Caco-2 (cell line): ENCODE results near the gene MYO19. TPM values are rescaled to one million over a fixed set of nuclear protein-coding genes. Genes with fewer than 3 reads are reported as not detected.
A peak's percentile ranks its signal among the peaks of the same experiment; 100 is the strongest.

Source experiments
- BruUV-seq: library from RNA; stranded (reverse); fragments of 400-500 nt; replicated peaks from 2 replicates; lab custom pipeline; 2021; lab: Mats Ljungman, UMichigan
- CTCF ChIA-PET: fragments of 300-600 bp; sonication (Branson Sonifier 250); formaldehyde crosslinking; loops from one replicate; lab custom pipeline; 2022; ENCODE audit warnings: antibody characterized with exemption; lab: Charles Lee
- POLR2A ChIA-PET: fragments of 300-600 bp; sonication (Branson Sonifier 250); formaldehyde crosslinking; loops from one replicate; lab custom pipeline; 2022; ENCODE audit warnings: antibody characterized with exemption; lab: Charles Lee
- DNase-seq, 2 experiments: peaks; one replicate each; pipeline versions ENCODE4 v3.0.0 to v3.0.0-alpha.2; 2020 to 2022
- H3K27me3 ChIP-seq: replicated peaks from 2 replicates; pipeline ENCODE4 v1.6.0; 2011; ENCODE audit warnings: low read length; ENCODE audit not compliant: control insufficient read depth, insufficient read depth
- H3K36me3 ChIP-seq: 2 replicates; pipeline ENCODE4 v1.5.1; 2011; ENCODE audit warnings: low read length; ENCODE audit not compliant: control insufficient read depth, insufficient read depth
- H3K4me1 ChIP-seq: fragments of 250-450 bp; sonication (Bioruptor Pico); 2 replicates; pipeline ENCODE4 v1.5.1; 2020; ENCODE audit warnings: mild to moderate bottlenecking
- H3K4me3 ChIP-seq: 2 replicates; pipeline ENCODE4 v1.5.1; 2011; ENCODE audit warnings: low read depth, mild to moderate bottlenecking, control low read depth, low read length
- H3K9me3 ChIP-seq: fragments of 250-450 bp; sonication (Bioruptor Pico); 2 replicates; pipeline ENCODE4 v1.5.1; 2020; ENCODE audit warnings: mild to moderate bottlenecking, moderate library complexity
- H3K27ac Mint-ChIP-seq: one replicate; pipeline ENCODE4 v1.8.0; 2022; ENCODE audit warnings: mixed read lengths; ENCODE audit not compliant: unreplicated experiment
- H3K27me3 Mint-ChIP-seq: one replicate; pipeline ENCODE4 v1.8.0; 2022; ENCODE audit warnings: mixed read lengths; ENCODE audit not compliant: insufficient read depth, unreplicated experiment
- H3K36me3 Mint-ChIP-seq: one replicate; pipeline ENCODE4 v1.8.0; 2022; ENCODE audit warnings: mild to moderate bottlenecking, mixed read lengths; ENCODE audit not compliant: insufficient read depth, unreplicated experiment
- H3K4me1 Mint-ChIP-seq: one replicate; pipeline ENCODE4 v1.8.0; 2022; ENCODE audit warnings: low read depth, mixed read lengths; ENCODE audit not compliant: unreplicated experiment
- H3K4me3 Mint-ChIP-seq: one replicate; pipeline ENCODE4 v1.8.0; 2022; ENCODE audit warnings: mild to moderate bottlenecking, moderate library complexity, mixed read lengths; ENCODE audit not compliant: unreplicated experiment
- H3K9me3 Mint-ChIP-seq: one replicate; pipeline ENCODE4 v1.8.0; 2022; ENCODE audit warnings: mixed read lengths; ENCODE audit not compliant: unreplicated experiment
- intact Hi-C: fragments of 100-400 bp; cut with micrococcal nuclease; formaldehyde crosslinking; loops from one replicate; pipeline ENCODE4 v1.10.0; 2022; ENCODE audit not compliant: unreplicated experiment
- total RNA-seq: library from RNA; stranded (reverse); gene quantifications from 2 replicates; pipeline ENCODE4 v1.2.3, GENCODE V29; 2022
- TF ChIP-seq, protein P1 (sequence below), 2 experiments: fragments of 200-600 bp in 1 of 2; IDR thresholded peaks; 1 replicate in 1 of 2; 2 replicates in 1 of 2; pipeline versions ENCODE4 v1.5.1 to v1.8.0; 2011 to 2022; ENCODE audit warnings: antibody characterized with exemption in 1 of 2, control low read depth in 1 of 2, inconsistent platforms in 1 of 2, low read depth in 1 of 2, low read length in 1 of 2, mild to moderate bottlenecking in 1 of 2, moderate library complexity in 1 of 2; ENCODE audit not compliant: insufficient read depth in 1 of 2, severe bottlenecking in 1 of 2, unreplicated experiment in 1 of 2

MYO19 gene
- total RNA-seq, 1 experiment from 2014 or later = 153 TPM

DNA sequence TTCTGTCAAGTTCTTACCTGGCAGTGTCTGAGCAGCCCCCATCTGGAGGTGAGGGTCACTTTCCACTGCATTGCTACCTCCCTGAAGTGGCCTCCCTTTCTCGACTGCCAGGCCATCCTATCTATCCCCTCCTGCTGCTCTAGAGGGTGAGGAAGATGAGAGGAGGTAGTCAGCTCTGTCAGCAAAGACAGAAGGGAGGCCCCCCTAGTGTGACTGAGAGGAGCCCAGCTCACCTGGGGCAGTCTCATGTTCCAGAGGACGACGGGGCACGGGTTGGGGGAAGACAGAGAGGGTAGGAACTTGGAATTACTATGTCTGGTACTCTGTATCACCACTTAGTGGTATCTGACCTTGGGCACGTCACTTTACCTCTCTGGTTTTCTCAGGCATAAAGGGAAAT lies 22.0 kb downstream of the MYO19 start:
- Mint-ChIP-seq H3K4me1 (no peaks in the 10 kb centered on the region), H3K4me3 (no peak overlapping the region), H3K27ac (no peak overlapping the region), H3K36me3 (peaks cover 85% of the 10 kb centered on the region), H3K27me3 (no peaks in the 10 kb centered on the region), H3K9me3 (no peaks in the 10 kb centered on the region)
- no peak for DNase-seq
- no TSS peak for BruUV-seq
- TF ChIP-seq, protein P1, sequence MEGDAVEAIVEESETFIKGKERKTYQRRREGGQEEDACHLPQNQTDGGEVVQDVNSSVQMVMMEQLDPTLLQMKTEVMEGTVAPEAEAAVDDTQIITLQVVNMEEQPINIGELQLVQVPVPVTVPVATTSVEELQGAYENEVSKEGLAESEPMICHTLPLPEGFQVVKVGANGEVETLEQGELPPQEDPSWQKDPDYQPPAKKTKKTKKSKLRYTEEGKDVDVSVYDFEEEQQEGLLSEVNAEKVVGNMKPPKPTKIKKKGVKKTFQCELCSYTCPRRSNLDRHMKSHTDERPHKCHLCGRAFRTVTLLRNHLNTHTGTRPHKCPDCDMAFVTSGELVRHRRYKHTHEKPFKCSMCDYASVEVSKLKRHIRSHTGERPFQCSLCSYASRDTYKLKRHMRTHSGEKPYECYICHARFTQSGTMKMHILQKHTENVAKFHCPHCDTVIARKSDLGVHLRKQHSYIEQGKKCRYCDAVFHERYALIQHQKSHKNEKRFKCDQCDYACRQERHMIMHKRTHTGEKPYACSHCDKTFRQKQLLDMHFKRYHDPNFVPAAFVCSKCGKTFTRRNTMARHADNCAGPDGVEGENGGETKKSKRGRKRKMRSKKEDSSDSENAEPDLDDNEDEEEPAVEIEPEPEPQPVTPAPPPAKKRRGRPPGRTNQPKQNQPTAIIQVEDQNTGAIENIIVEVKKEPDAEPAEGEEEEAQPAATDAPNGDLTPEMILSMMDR (IDR thresholded peaks at IDR 0.05; ENCODE audit: insufficient read depth in 1 of 2, low read depth in 1 of 2, low read length in 1 of 2, severe bottlenecking in 1 of 2, unreplicated experiment in 1 of 2) = no peak
- ChIA-PET CTCF (no interaction called here), POLR2A (no interaction called here)
- no peak overlapping the region for H3K4me3 ChIP-seq
- H3K9me3 ChIP-seq = no peaks in the 10 kb centered on the region
- no peaks in the 10 kb centered on the region for H3K4me1 ChIP-seq
- H3K36me3 ChIP-seq = peaks cover 1% of the 10 kb centered on the region
- intact Hi-C loops = no loop called here
- H3K27me3 ChIP-seq = no peaks in the 10 kb centered on the region

DNA sequence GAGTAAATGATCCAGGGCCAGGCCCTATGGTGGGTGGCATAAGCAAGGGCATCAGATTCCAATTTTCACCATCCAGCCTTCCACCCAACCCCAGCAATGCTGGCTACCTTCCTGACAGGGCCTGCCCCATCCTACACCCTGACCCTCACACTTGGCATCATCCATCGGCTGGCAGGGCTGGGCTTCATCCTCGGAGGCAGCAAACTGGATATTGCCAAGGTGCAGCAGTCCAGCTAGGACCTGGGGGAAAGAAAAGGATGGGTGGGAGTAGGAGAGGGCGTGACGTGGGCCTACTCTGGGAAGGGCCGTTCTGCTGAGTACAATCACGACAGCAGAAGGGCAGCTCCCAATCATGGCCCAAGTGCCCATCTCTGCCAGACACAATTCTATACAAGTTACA lies 23.5 kb downstream of the MYO19 start:
- BruUV-seq = no TSS peak
- peaks cover 1% of the 10 kb centered on the region for H3K36me3 ChIP-seq

DNA sequence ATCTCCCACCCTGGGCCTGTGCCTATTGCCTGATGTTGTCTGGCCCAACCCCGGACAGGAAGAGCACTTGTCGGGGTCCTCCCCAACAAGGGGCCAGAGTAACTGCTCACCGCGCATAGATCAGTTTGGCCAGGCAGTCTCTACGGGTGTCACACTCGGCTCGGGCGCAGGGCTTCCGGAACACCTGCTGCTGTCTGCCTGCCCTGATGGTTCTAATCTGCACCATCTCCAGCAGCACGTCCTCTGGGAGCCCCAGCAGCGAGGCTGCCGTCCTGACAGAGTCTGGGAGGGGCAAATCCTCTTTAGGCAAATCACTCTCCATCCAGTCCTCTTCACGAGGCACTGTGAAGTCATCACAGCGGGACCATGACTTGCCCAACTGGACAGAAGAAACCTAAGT lies 24.0 kb downstream of the MYO19 start:
- H3K27ac Mint-ChIP-seq = peak overlapping the region; percentile 35
- peaks cover 1% of the 10 kb centered on the region for H3K36me3 ChIP-seq
- H3K4me1 Mint-ChIP-seq = no peaks in the 10 kb centered on the region
- no peaks in the 10 kb centered on the region for H3K9me3 Mint-ChIP-seq
- H3K27me3 ChIP-seq = no peaks in the 10 kb centered on the region
- intact Hi-C loops = no loop called here
- H3K36me3 Mint-ChIP-seq = peaks cover 75% of the 10 kb centered on the region
- no peaks in the 10 kb centered on the region for H3K27me3 Mint-ChIP-seq
- BruUV-seq = no TSS peak
- no peaks in the 10 kb centered on the region for H3K4me1 ChIP-seq
- no peaks in the 10 kb centered on the region for H3K9me3 ChIP-seq
- TF ChIP-seq, protein P1 (IDR thresholded peaks at IDR 0.05; ENCODE audit: insufficient read depth in 1 of 2, low read depth in 1 of 2, low read length in 1 of 2, severe bottlenecking in 1 of 2, unreplicated experiment in 1 of 2) = no peak
- H3K4me3 ChIP-seq = no peak overlapping the region
- no peak overlapping the region for H3K4me3 Mint-ChIP-seq
- POLR2A ChIA-PET = no interaction called here
- CTCF ChIA-PET = no interaction called here
- DNase-seq = peak in 1 of 2 experiments; percentile 26

More for the DNA sequence above, 23.5 kb downstream of the MYO19 start:
- POLR2A ChIA-PET = no interaction called here
- TF ChIP-seq, protein P1 (IDR thresholded peaks at IDR 0.05; ENCODE audit: insufficient read depth in 1 of 2, low read depth in 1 of 2, low read length in 1 of 2, severe bottlenecking in 1 of 2, unreplicated experiment in 1 of 2) = no peak
- no peaks in the 10 kb centered on the region for H3K9me3 Mint-ChIP-seq
- no peak overlapping the region for H3K4me3 Mint-ChIP-seq
- H3K4me1 ChIP-seq = no peaks in the 10 kb centered on the region
- H3K4me1 Mint-ChIP-seq = no peaks in the 10 kb centered on the region
- no peak overlapping the region for H3K27ac Mint-ChIP-seq
- H3K27me3 ChIP-seq = no peaks in the 10 kb centered on the region
- CTCF ChIA-PET = no interaction called here
- no peaks in the 10 kb centered on the region for H3K9me3 ChIP-seq
- no peak overlapping the region for H3K4me3 ChIP-seq
- H3K27me3 Mint-ChIP-seq = no peaks in the 10 kb centered on the region
- H3K36me3 Mint-ChIP-seq = peaks cover 71% of the 10 kb centered on the region
- DNase-seq = no peak
- intact Hi-C loops = no loop called here
